Liver (tissue), 9 donors: ENCODE data around the gene HNRNPL. TPM values are rescaled to one million over a fixed set of nuclear protein-coding genes. Genes with fewer than 3 reads are reported as not detected.

Source experiments
- DNase-seq: peaks from one replicate; pipeline ENCODE4 v3.0.0-alpha.2; 2017; ENCODE audit warnings: low spot score
- H3K27ac ChIP-seq, 2 donors: one replicate each; pipeline ENCODE4 v1.7.0; 2013; ENCODE audit warnings: inconsistent platforms in 2 of 2, low read length in 2 of 2, control low read depth in 1 of 2, low read depth in 1 of 2, mild to moderate bottlenecking in 1 of 2
- H3K27me3 ChIP-seq, 4 donors: one replicate each; pipeline versions ENCODE4 v1.6.1 to v1.7.0; 2013; ENCODE audit warnings: low read length in 3 of 4, inconsistent platforms in 1 of 4, mild to moderate bottlenecking in 1 of 4, moderate library complexity in 1 of 4; ENCODE audit not compliant: control insufficient read depth in 4 of 4, insufficient read depth in 4 of 4
- H3K36me3 ChIP-seq, 4 donors: one replicate each; pipeline versions ENCODE4 v1.6.1 to v1.7.0; 2013; ENCODE audit warnings: low read length in 3 of 4, mild to moderate bottlenecking in 3 of 4, low read depth in 1 of 4, moderate library complexity in 1 of 4; ENCODE audit not compliant: control insufficient read depth in 4 of 4, insufficient read depth in 3 of 4
- H3K4me1 ChIP-seq, 4 donors: one replicate each; pipeline versions ENCODE4 v1.6.1 to v1.7.0; 2013; ENCODE audit warnings: low read length in 3 of 4, mild to moderate bottlenecking in 3 of 4, moderate library complexity in 1 of 4; ENCODE audit not compliant: control insufficient read depth in 4 of 4, insufficient read depth in 4 of 4
- H3K4me3 ChIP-seq, 3 donors: one replicate each; pipeline versions ENCODE4 v1.6.1 to v1.7.0; 2013; ENCODE audit warnings: low read length in 3 of 3, control low read depth in 1 of 3, low read depth in 1 of 3, mild to moderate bottlenecking in 1 of 3
- H3K9ac ChIP-seq, 2 donors: one replicate each; pipeline ENCODE4 v1.7.0; 2013; ENCODE audit warnings: low read length in 2 of 2, mild to moderate bottlenecking in 2 of 2, moderate library complexity in 2 of 2, control low read depth in 1 of 2, low read depth in 1 of 2
- H3K9me3 ChIP-seq, 4 donors: one replicate each; pipeline versions ENCODE4 v1.6.1 to v1.7.0; 2013; ENCODE audit warnings: low read length in 3 of 4; ENCODE audit not compliant: control insufficient read depth in 4 of 4
- ATF3 ChIP-seq: IDR thresholded peaks from 2 replicates; pipeline ENCODE4 v1.6.1; 2016; ENCODE audit warnings: antibody characterized with exemption
- CTCF ChIP-seq: fragments of 150-350 bp; IDR thresholded peaks from 2 replicates; pipeline ENCODE4 v1.5.1; 2017; ENCODE audit warnings: improper control_type of control experiment, low read depth, low read length; ENCODE audit not compliant: missing input control
- EGR1 ChIP-seq, 2 donors: IDR thresholded peaks; 2 replicates each; pipeline ENCODE4 v1.6.1; 2016 to 2018; ENCODE audit warnings: antibody characterized with exemption in 2 of 2, low read depth in 2 of 2
- FOXA1 ChIP-seq: IDR thresholded peaks from 2 replicates; pipeline ENCODE4 v1.6.1; 2016; ENCODE audit warnings: antibody characterized with exemption
- FOXA2 ChIP-seq: IDR thresholded peaks from 2 replicates; pipeline ENCODE4 v1.6.1; 2016; ENCODE audit warnings: antibody characterized with exemption
- GABPA ChIP-seq, 2 donors: IDR thresholded peaks in 1 of 2; conservative IDR thresholded peaks in 1 of 2; 2 replicates each; pipeline ENCODE4 v1.6.1; 2016; ENCODE audit warnings: antibody characterized with exemption in 2 of 2, mild to moderate bottlenecking in 1 of 2, moderate library complexity in 1 of 2
- HNF4A ChIP-seq, 2 donors: conservative IDR thresholded peaks; 2 replicates each; pipeline ENCODE4 v1.6.1; 2016; ENCODE audit warnings: antibody characterized with exemption in 2 of 2, mild to moderate bottlenecking in 2 of 2
- HNF4G ChIP-seq: IDR thresholded peaks from 2 replicates; pipeline ENCODE4 v1.6.1; 2016; ENCODE audit warnings: antibody characterized with exemption
- NR2F2 ChIP-seq: IDR thresholded peaks from 2 replicates; pipeline ENCODE4 v1.6.1; 2016; ENCODE audit warnings: antibody characterized with exemption
- RAD21 ChIP-seq, 2 donors: IDR thresholded peaks; 2 replicates each; pipeline ENCODE4 v1.6.1; 2016; ENCODE audit warnings: antibody characterized with exemption in 2 of 2, mild to moderate bottlenecking in 2 of 2
- REST ChIP-seq: IDR thresholded peaks from 2 replicates; pipeline ENCODE4 v1.6.1; 2016; ENCODE audit warnings: antibody characterized with exemption, mild to moderate bottlenecking
- RXRA ChIP-seq, 2 donors: IDR thresholded peaks; 2 replicates each; pipeline ENCODE4 v1.6.1; 2017 to 2018; ENCODE audit warnings: antibody characterized with exemption in 2 of 2, mild to moderate bottlenecking in 1 of 2
- SP1 ChIP-seq: IDR thresholded peaks from 2 replicates; pipeline ENCODE4 v1.6.1; 2018; ENCODE audit warnings: antibody characterized with exemption, mild to moderate bottlenecking
- TAF1 ChIP-seq: conservative IDR thresholded peaks from 2 replicates; pipeline ENCODE4 v1.6.1; 2016; ENCODE audit warnings: antibody characterized with exemption, mild to moderate bottlenecking
- YY1 ChIP-seq: IDR thresholded peaks from 2 replicates; pipeline ENCODE4 v1.6.1; 2016; ENCODE audit warnings: antibody characterized with exemption, mild to moderate bottlenecking
- WGBS: extraction: QIAGEN DNeasy Blood & Tissue Kit; methylation state at CpG from one replicate; pipeline ENCODE4 v1.1.7; 2013; 5-methylcytosine and 5-hydroxymethylcytosine counted together
- polyA plus RNA-seq, 2 donors: library from polyadenylated mRNA; stranded (reverse) in 1 of 2; unstranded in 1 of 2; fragments of 200-250 nt in 1 of 2; fragments of >200 nt in 1 of 2; fragmentation: Nextera tagmentation in 1 of 2; extraction: Ambion mirVana in 1 of 2; gene quantifications; one replicate each; pipeline versions ENCODE4 v1.2.1 to v1.2.3, GENCODE V29; 2013 to 2015
- total RNA-seq, 2 donors: library from RNA; depleted of rRNA; stranded (reverse); fragments of >200 nt; gene quantifications; one replicate each; pipeline ENCODE4 v1.2.3, GENCODE V29; 2014
- TF ChIP-seq, protein P1 (sequence below): IDR thresholded peaks from 2 replicates; pipeline ENCODE4 v1.6.1; 2016; ENCODE audit warnings: antibody characterized with exemption
- donor health status: healthy.
- donor health status: healthy.
- donor health status: healthy.
- donor health status: healthy.
- donor health status: healthy.

The HNRNPL gene
- total and polyA plus RNA-seq, 4 donors, result 50.4 to 166 (median 95.6) TPM

DNA sequence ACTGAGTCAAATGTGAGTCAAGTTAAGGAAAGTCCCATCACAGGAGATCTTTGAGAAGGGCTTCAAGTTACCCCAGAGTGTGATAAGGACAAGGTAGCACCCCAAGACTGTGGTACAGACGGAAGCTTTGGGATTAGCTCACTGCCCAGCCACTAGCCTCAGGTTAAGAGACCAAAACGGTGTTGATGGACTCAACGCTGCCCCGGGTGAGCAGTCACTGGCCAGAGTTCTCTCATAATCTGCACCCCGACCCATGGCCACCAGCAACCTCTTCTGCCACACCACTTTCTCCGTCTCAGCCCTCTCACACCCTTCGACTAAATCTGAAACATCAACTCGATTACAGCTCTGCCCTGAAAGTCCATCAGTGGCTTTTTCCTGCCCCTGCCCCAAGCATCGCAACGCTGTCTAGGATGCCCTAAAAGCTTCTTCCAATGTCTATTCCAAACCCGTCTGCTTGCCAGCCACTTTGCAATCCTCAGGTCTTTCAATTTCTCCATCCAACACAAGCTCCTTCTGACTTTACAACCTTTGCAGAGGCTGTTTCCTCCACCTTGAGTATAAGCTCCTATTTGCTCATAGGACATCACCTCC, 5.6 kb downstream of the HNRNPL start:
- no peak overlapping the region for H3K9ac ChIP-seq
- WGBS, result 89% methylated on average over 11 of the region's 11 CpGs
- H3K27me3 ChIP-seq, result no peaks in the 10 kb centered on the region
- H3K4me3 ChIP-seq, result no peak overlapping the region
- H3K9me3 ChIP-seq, result no peaks in the 10 kb centered on the region
- DNase-seq, result no peak
- H3K27ac ChIP-seq, result no peak overlapping the region
- H3K4me1 ChIP-seq, result peaks cover 22 to 82% (median 69%) of the 10 kb centered on the region in 4 donors
- TF ChIP-seq RAD21 (IDR thresholded peaks at IDR 0.05), result no peak
- TF ChIP-seq NR2F2, result no peak
- no peak for TF ChIP-seq YY1
- TF ChIP-seq TAF1, result no peak
- no peak for TF ChIP-seq RXRA (IDR thresholded peaks at IDR 0.05)
- TF ChIP-seq EGR1 (IDR thresholded peaks at IDR 0.05; ENCODE audit: low read depth in 2 of 2), result no peak
- no peak for TF ChIP-seq ATF3
- no peak for TF ChIP-seq REST
- TF ChIP-seq GABPA (IDR thresholded peaks at IDR 0.05 in 1 of 2, conservative IDR thresholded peaks at IDR 0.05 in 1 of 2), result no peak
- no peak for TF ChIP-seq FOXA2
- no peak for TF ChIP-seq FOXA1
- TF ChIP-seq HNF4G, result no peak
- TF ChIP-seq, protein P1, sequence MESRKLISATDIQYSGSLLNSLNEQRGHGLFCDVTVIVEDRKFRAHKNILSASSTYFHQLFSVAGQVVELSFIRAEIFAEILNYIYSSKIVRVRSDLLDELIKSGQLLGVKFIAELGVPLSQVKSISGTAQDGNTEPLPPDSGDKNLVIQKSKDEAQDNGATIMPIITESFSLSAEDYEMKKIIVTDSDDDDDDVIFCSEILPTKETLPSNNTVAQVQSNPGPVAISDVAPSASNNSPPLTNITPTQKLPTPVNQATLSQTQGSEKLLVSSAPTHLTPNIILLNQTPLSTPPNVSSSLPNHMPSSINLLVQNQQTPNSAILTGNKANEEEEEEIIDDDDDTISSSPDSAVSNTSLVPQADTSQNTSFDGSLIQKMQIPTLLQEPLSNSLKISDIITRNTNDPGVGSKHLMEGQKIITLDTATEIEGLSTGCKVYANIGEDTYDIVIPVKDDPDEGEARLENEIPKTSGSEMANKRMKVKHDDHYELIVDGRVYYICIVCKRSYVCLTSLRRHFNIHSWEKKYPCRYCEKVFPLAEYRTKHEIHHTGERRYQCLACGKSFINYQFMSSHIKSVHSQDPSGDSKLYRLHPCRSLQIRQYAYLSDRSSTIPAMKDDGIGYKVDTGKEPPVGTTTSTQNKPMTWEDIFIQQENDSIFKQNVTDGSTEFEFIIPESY, result no peak
- peaks cover 28 to 73% (median 63%) of the 10 kb centered on the region in 4 donors for H3K36me3 ChIP-seq

GRCh38 chr19:38843175-38843758, 6.5 kb downstream of the HNRNPL start:
- Histone ChIP-seq H3K27ac (no peak overlapping the region), H3K4me1 (peaks cover 20 to 84% (median 72%) of the 10 kb centered on the region in 4 donors)
- WGBS, result 97% methylated on average over 9 of the region's 9 CpGs

More at GRCh38 chr19:38843175-38843758, 6.5 kb downstream of the HNRNPL start:
- no peak for DNase-seq
- peaks cover 32 to 78% (median 70%) of the 10 kb centered on the region in 4 donors for H3K36me3 ChIP-seq
- no peaks in the 10 kb centered on the region for H3K27me3 ChIP-seq
- H3K9ac ChIP-seq, result no peak overlapping the region
- TF ChIP-seq YY1 (no peak), EGR1 (IDR thresholded peaks at IDR 0.05; ENCODE audit: low read depth in 2 of 2) (no peak), REST (no peak), HNF4A (conservative IDR thresholded peaks at IDR 0.05) (no peak), FOXA2 (no peak), RAD21 (IDR thresholded peaks at IDR 0.05) (no peak), RXRA (IDR thresholded peaks at IDR 0.05) (no peak), HNF4G (no peak), GABPA (IDR thresholded peaks at IDR 0.05 in 1 of 2, conservative IDR thresholded peaks at IDR 0.05 in 1 of 2) (no peak), SP1 (no peak), TAF1 (no peak), CTCF (no peak)
- H3K9me3 ChIP-seq, result no peaks in the 10 kb centered on the region
- no peak overlapping the region for H3K4me3 ChIP-seq
